GM21423 (cell line): ENCODE results near the gene GPR39.
"Not testable (repeated sequence)": the region's sequence is repeated elsewhere in the genome, so short reads cannot be mapped to it uniquely, and the experiment has no call there.

Experiments
- ATAC-seq: cut with Tn5 transposase; IDR thresholded peaks from one replicate; pipeline ENCODE4 v1.9.1; 2021; ENCODE audit warnings: mild to moderate bottlenecking, moderate library complexity; ENCODE audit not compliant: unreplicated experiment

GPR39 gene

GRCh38 chr2:132488491-132488890 lies 71.9 kb downstream of the GPR39 start:
- no peak for ATAC-seq

DNA sequence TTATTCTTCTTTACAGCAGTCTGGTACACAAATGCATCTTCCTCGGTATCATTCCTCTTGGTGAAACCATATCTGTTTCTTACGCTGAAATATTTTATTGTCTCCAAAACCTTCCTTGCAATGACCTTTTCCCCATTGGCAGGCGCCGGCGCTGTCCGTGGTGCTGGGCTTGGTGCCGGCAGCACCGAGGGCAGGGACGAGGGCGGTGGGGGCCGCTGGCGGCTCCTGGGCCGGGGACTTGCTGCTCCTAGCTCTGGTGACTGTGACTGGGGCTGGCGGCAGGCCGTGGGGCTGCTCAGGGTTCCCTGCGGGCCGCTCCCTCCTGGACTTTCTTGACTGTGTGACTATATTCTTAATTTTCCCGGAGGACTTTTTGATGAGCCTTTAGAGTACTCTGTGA lies 72.5 kb downstream of the GPR39 start:
- ATAC-seq: no peak

GRCh38 chr2:132495881-132496280 lies 79.3 kb downstream of the GPR39 start:
- no peak for ATAC-seq

DNA sequence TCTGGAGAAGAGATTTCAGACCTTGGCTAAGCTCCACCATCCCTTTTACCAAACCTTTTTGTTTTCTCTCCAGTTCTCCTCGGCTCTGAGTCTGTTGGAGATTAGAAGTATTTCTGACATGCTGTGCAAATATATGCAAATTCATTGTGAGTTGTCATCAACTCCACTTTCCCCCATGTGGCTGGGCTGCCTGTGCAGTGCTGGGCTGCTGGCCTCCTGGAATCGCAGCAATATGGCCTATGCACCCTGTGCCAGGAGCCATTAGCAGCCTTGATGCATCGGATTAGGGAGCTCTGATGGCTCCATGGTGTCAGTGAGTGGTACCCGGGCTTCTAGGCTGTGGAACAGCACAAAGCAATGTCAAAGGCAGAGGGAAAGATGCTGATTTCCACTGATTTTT lies 80.0 kb downstream of the GPR39 start:
- no peak for ATAC-seq

DNA sequence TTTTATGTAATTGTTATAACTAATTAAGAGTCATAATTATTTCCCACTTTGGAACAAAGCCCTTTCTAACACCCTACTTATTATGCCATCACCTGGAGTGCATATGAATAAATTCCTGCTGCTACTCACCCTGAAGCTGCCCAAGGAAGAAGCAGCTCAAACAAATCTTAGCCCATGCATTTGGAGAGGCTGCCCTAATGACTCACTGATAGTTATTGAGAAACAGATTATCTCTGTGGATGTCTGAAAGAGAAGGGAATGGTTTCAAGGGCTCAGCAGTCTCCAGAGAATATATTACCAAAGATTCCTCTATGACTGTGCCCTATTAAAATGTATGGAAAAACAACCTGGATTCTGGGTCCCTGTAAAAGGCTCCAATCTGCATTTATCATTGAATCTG lies 81.0 kb downstream of the GPR39 start:
- ATAC-seq: no peak

GRCh38 chr2:132503701-132504100 lies 87.1 kb downstream of the GPR39 start:
- no peak for ATAC-seq

DNA sequence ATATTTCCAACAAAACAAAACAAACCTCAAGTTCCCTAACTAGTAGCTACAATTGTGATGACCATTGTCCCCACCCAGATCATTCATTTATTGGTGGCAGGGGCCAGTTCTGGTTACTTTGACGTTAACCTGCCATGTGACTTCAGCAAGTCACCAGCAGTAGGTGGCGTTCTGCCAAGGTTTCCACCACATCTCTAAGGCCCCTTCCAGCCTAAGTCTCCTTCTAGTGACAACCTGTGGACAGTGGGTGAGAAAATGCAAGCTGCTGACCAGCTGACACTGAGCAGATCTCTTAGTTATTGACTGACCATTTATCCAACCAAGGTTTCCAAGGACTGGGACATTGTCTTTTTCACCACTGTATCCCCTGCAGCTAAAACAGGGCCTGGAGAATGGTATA lies 98.4 kb downstream of the GPR39 start:
- ATAC-seq: no peak

GRCh38 chr2:132517386-132517785 lies 100.8 kb downstream of the GPR39 start:
- ATAC-seq: no peak

GRCh38 chr2:132518302-132518701 lies 101.7 kb downstream of the GPR39 start:
- ATAC-seq: no peak

DNA sequence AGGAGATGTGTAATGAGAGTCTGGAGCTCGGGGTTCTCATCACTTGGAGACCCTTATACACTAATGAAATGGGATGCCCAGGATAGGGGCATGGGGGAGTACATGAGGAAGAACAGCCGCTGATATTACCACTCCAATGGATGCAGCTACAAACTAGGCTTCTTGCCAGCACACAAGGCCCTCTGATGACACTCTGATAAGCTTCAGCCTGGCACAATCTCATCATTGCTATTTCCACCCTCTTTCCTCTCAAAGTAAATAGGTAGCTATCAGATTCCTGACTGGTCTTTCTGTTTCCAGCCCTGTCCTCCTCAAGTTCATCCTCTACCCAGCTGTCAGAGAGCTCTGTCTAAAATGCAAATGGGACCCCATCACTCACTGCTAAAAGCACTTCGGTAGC lies 103.0 kb downstream of the GPR39 start:
- ATAC-seq: no peak

- no peak for ATAC-seq
Observed at GRCh38 chr2:132521341-132521740, 104.7 kb downstream of the GPR39 start.

DNA sequence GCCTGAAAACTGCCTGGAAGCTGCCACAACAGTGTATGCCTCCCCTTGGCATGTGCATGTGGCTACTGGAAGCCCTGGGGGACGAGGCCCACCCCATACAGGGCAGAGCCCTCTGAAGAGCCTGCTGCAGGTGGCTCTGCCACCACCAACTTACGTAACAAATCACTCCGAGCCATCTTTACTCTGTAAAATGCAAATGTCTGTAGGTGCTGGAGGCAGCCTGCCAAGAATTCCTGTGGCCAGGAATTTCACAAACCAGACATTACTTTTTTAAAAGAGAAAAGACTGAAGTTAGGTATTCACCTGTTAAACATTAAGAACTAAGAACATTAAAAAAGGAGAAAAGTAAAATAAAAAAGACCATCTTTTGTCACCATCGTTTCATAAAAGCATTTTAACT lies 106.3 kb downstream of the GPR39 start:
- ATAC-seq: no peak

DNA sequence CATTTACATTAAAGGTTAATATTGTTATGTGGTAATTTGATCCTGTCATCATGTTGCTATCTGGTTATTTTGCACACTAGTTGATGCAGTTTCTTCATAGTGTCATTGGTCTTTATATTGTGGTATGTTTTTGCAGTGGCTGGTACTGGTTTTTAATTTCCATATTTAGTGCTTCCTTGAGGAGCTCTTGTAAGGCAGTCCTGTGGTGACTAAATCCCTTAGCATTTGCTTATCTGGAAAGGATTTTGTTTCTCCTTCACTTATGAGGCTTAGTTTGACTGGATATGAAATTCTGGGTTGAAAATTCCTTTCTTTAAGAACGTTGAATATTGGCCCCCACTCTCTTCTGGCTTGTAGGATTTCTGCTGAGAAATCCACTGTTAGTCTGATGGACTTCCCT lies 120.5 kb downstream of the GPR39 start:
- not testable (repeated sequence) for ATAC-seq

- ATAC-seq: no peak
Observed at GRCh38 chr2:132538331-132538855, 121.8 kb downstream of the GPR39 start.

DNA sequence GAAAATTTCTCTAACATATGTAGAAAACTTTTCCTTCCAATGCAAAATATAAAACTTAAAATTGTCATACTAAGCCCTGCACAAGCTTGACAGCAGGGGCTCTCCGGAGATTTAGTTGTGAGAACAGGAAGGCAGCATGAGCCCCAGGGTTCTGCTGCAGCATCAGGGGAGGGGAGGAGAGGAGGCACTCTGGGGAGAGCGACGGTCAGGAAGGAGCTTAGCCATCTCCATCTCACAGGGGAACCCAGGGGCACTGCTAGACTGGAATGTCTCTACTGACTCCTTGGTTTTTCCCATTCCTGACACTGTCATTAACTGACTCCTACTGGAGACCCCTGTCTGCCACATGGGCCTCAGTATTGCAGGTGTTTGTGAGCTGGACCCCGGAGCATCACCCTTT lies 123.6 kb downstream of the GPR39 start:
- no peak for ATAC-seq

DNA sequence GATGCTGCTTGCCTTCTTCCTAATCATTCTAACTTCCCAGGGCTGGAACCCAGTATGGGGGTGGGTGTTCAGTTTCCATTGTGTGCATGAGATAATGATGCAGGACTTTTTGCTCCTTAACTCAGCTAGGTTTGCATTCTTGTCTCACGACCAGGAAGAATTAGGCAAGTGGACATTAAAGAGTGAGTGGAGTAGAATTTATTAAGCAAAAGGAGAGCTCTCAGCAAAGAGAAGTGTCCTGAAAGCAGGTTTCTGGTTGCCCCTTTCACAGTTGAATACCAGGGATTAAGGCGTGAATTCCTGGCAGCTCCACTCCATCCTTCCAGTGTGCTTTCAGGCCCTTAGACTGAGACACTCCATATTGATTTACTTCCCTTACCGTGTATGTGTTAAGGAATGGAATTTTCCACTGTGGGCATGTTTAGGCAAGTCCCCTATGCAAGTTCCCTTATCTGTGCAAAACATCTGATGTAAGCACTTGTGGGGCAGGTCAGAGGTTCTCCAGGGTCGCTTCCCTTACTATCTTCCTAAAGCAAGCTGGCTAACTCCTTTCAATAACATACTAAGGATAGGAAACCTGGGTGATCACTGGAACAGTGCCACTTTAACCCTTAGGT lies 126.5 kb downstream of the GPR39 start:
- ATAC-seq: no peak

- no peak for ATAC-seq
Observed at GRCh38 chr2:132544006-132544630, 127.5 kb downstream of the GPR39 start.

DNA sequence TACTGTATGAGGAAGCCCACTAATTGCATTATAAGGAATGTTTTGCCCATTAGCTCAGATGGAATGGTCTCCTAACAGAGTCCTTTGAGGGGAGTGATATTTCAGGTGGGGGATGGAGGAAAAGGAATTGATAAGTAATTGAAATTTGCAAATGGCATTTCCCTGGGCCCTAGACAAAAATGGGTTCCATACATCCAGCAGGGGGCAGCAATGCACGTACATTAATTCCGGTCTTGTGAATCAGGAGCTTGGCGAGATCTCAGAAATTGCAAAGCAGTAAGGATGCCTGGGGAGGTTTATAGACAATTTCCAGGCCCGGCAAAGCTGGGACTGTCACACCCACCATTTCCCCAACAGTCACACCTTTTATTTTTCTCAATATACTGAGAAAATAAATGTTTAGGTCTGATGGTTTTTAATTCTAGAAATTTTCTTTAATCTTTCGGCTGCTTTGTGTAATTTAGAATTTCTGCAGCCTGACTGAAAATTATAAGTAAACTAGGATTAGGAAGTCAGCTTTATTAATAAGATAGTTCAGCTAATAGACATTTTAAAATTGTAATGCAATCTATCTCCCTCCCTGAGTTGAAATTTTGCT lies 130.6 kb downstream of the GPR39 start:
- no peak for ATAC-seq

DNA sequence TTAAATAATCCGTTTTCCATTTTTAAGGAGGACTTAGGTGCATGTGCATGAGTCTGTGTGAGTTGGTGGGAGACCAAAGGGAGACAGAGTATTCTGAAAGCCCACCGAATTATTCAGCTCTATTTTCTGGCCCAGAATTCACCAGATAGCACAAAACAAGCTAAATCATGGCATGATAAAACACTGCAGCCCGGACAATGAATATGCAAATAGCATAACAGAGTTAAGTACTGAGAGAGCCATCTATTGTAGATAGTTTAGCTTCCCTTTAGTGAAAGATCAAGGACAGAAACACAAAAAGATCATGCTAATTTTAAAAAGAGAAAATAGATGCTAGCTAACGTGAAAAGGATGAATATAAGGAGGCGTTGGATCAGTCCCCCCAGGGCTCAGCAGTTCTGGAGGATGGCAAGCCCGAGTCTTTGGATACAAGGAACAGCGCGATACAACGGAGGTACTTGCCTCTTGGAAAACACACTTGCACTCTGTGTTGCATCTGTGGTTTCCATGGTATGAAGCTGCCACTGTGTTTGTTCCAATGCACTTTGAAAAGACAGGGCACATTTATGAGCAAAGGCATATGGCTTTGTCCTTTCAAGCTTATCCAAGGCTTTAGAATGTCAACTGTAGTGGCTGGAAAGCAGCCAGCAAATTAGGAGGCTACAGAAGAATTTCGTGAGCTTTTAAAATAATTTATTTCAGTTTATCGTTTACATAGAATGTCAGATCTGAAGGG lies 133.5 kb downstream of the GPR39 start:
- ATAC-seq: no peak

DNA sequence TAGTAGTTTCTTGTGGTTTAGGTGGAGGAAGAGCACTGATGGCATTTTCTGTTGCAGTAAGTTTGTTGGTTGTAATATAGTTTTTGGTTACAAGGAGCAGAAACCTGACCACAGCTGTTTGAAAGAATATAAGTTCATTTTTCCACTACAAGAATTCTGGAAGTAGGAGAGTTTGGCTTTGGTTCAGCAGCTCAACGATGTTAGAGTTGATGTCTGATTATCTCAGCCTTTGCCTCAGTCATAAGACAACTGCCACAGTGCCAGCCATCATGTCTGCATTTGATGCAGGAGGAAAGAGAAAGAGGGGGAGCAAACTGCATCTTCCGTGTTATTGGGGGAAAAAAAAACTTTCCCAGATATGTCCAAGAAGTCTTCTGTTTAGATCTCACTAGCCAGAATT lies 134.3 kb downstream of the GPR39 start:
- no peak for ATAC-seq

DNA sequence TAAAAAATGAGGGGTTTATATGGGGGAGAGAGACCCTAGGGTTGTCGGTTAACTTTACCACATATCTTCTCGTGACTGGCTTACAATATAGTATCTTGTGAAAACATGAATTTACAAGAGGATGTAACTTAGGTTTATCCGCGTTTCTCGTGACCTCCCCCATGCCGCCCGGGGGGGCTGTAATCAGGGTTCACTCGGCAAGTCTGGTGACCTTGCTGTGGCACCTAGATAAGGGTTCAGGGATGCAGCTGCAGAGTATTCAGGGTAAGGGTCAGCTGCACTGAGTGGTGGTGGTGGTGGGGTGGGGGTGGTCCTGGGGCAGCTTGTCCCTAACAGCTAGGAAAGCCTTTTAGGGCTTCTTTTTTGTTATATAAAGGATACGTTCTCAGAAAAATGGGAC lies 141.1 kb downstream of the GPR39 start:
- ATAC-seq: no peak

GRCh38 chr2:132559326-132559725 lies 142.7 kb downstream of the GPR39 start:
- no peak for ATAC-seq
